ENCODE results near the gene KLHL26.

KLHL26 gene

GRCh38 chr19:18687740-18688465 lies 51.1 kb downstream of the KLHL26 start:
- DNase-seq (ENCODE audit: low read depth), result no peak

- DNase-seq (ENCODE audit: low read depth), result no peak
These were observed 59.2 kb downstream of the KLHL26 start for GRCh38 chr19:18696023-18696422.

GRCh38 chr19:18697680-18698079 lies 60.9 kb downstream of the KLHL26 start:
- DNase-seq (ENCODE audit: low read depth), result no peak

- no peak for DNase-seq (ENCODE audit: low read depth)
These were observed 61.7 kb downstream of the KLHL26 start for GRCh38 chr19:18698321-18699167.

- DNase-seq (ENCODE audit: low read depth), result no peak
These were observed 62.7 kb downstream of the KLHL26 start for GRCh38 chr19:18699403-18700054.

GRCh38 chr19:18700501-18701249 lies 63.8 kb downstream of the KLHL26 start:
- DNase-seq (ENCODE audit: low read depth), result peak; percentile 62

- DNase-seq (ENCODE audit: low read depth), result no peak
These were observed 64.4 kb downstream of the KLHL26 start for GRCh38 chr19:18701250-18701608.

GRCh38 chr19:18704054-18704453 lies 67.2 kb downstream of the KLHL26 start:
- DNase-seq (ENCODE audit: low read depth), result no peak

GRCh38 chr19:18704971-18705370 lies 68.1 kb downstream of the KLHL26 start:
- DNase-seq (ENCODE audit: low read depth), result no peak

- no peak for DNase-seq (ENCODE audit: low read depth)
These were observed 71.8 kb downstream of the KLHL26 start for GRCh38 chr19:18708452-18709231.

- no peak for DNase-seq (ENCODE audit: low read depth)
These were observed 72.7 kb downstream of the KLHL26 start for GRCh38 chr19:18709546-18709945.

GRCh38 chr19:18710186-18710585 lies 73.4 kb downstream of the KLHL26 start:
- no peak for DNase-seq (ENCODE audit: low read depth)

- no peak for DNase-seq (ENCODE audit: low read depth)
These were observed 74.3 kb downstream of the KLHL26 start for GRCh38 chr19:18710996-18711751.

- no peak for DNase-seq (ENCODE audit: low read depth)
These were observed 75.1 kb downstream of the KLHL26 start for GRCh38 chr19:18711893-18712292.

GRCh38 chr19:18712981-18713380 lies 76.2 kb downstream of the KLHL26 start:
- DNase-seq (ENCODE audit: low read depth), result no peak

- DNase-seq (ENCODE audit: low read depth), result no peak
These were observed 76.8 kb downstream of the KLHL26 start for GRCh38 chr19:18713550-18714117.

GRCh38 chr19:18715416-18715815 lies 78.6 kb downstream of the KLHL26 start:
- no peak for DNase-seq (ENCODE audit: low read depth)

- DNase-seq (ENCODE audit: low read depth), result no peak
These were observed 80.0 kb downstream of the KLHL26 start for GRCh38 chr19:18716857-18717256.

- no peak for DNase-seq (ENCODE audit: low read depth)
These were observed 80.8 kb downstream of the KLHL26 start for GRCh38 chr19:18717601-18718000.

GRCh38 chr19:18718015-18718526 lies 81.2 kb downstream of the KLHL26 start:
- DNase-seq (ENCODE audit: low read depth), result no peak

All from ELR (cell line).